Activated T-cell treated with anti-CD3 and anti-CD28 coated beads for 24 hours (primary cell): ENCODE data around the gene RTCB.
"Not testable (repeated sequence)": the region's sequence is repeated elsewhere in the genome, so short reads cannot be mapped to it uniquely, and the experiment has no call there.

Experiments
- DNase-seq: peaks from one replicate; pipeline ENCODE4 v3.0.0-alpha.2; 2020; ENCODE audit warnings: low read depth

Gene RTCB

DNA sequence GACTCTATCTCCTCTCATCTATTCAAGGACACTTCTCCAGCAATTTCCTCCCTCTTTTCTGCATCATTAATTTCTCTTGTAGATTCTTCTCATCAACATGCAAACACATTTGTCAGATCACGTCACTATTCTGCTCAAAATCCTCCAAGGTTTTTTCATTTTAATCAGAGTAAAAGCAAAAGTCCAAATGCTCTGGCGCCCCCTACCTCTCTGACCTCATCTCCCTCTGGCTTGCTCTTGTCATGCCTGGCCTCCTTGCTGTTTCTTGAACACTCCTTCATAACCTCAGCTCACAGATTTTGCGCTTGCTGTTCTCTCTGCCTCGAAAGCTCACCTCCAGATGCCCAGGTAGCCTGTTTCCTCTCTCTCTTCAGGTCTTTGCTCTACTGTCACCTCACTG lies 22.4 kb downstream of the RTCB start:
- no peak for DNase-seq

GRCh38 chr22:32385681-32386080 lies 26.4 kb downstream of the RTCB start:
- no peak for DNase-seq

DNA sequence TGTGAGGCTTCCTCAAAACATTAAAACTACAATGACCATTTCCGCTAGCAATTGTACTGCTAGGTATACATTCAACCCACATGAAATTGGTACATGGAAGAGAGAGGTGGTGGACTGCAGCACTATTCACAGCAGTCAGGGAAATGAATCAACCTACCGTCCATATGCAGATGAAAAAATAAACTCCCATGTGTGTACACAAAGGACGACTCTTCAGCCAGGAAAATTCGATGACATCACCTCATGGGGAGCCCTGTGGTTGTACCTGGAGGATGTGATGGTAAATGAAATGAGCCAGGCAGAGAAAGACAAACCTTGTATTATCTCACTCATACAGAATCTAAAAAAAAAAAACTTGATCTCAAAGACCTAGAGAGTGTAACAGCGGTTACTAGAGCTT lies 31.1 kb downstream of the RTCB start:
- DNase-seq = no peak

DNA sequence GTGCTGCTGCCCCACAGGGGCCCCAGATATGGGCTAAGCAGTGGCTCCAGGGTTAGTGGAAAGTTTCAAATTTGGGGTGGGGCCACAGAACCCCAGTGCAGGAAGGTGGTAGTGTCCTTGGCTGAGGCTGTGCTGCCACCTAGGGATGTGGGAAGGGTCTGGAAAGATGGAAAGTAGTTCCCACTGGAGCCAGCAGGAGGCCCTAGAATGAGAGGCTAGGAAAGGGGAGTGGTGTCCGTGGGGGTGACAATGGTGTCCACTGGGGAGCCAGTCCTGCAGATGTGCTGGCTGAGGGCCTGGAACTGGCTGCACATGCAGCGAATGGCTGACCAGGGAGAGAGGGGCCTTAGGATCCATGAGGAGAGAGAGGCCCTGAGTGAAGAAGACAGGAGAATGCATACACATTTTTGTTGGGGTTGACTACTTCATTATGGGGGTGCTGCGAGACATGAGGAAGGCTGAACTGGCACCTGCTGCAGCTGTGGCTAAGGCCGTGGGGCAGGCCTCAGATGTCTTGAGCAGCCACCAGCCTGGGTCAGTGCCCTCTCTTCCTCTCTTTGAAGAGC lies 33.3 kb downstream of the RTCB start:
- no peak for DNase-seq

DNA sequence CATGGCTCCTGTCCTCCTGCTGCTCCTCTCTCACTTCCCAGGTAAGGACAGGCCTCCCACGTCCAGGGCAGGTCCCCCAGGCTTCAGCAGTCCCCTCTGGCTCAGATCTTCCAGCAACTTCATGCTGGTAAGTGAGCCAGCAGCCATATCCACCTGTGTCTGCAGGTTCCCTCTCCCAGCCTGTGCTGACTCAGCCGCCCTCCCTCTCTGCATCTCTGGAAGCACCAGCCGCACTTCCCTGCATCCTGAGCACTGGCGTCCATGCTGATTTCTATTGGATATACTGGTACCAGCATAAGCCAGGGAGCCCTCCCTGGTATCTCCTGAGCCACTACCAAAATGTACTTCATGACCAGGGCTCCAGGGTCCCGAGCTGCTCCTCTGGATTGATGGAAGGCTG lies 35.4 kb downstream of the RTCB start:
- no peak for DNase-seq

DNA sequence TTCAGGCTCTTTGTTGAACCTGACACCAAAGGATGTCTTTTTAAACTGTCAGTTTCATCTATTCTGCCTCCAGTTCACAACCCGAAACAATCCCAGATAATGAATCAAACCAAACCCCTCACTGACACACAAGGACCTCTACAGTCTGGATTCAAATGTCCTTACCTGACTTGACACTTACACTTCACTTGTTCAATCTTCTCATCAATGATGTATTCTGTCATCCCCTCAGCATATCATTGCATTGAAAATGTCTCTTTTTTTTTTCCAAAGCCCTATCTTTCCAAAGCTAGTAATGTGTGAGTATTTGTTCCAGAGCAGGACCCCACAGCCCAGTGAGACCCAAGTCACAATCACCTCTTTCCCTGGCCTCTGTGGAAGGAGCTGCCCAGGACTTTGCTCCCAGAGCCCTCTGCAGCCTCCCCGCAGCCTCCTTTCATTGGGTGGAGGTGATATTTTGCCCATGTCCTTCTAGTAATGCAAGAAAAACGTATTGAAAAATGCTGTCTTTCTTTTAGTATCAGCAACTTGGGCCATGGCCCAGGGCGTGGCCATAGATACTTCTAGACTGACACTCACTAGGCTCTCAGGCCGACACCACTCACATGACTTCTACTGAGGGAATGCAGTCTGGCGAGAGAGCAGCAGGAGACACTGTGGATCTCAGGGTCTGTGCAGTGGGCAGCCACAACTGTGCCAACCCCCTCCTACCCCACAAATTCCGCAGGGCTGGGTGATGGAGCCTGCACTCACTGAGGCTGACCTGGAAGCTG lies 36.2 kb downstream of the RTCB start:
- DNase-seq = no peak

- DNase-seq = no peak
Measured at GRCh38 chr22:32364210-32364609, 47.8 kb downstream of the RTCB start.

DNA sequence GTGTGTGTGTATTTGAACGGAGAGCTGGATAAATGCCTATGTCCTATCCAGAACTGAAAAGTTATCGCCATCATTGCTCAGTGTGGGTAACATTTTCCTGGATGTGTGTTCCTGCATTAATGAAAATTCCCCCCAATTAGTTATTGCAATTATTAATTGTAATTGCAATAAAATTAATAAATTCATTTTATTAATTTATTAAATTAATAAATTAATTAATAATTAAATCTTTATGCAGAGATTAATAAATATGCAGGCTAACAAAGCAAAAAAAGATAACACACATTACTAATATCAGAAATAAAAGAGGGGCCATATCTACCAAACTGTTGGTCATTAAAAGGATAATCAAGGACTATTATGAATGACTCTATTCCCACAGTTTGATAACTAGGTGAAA lies 50.8 kb downstream of the RTCB start:
- DNase-seq = no peak

GRCh38 chr22:32360096-32360495 lies 52.0 kb downstream of the RTCB start:
- not testable (repeated sequence) for DNase-seq

DNA sequence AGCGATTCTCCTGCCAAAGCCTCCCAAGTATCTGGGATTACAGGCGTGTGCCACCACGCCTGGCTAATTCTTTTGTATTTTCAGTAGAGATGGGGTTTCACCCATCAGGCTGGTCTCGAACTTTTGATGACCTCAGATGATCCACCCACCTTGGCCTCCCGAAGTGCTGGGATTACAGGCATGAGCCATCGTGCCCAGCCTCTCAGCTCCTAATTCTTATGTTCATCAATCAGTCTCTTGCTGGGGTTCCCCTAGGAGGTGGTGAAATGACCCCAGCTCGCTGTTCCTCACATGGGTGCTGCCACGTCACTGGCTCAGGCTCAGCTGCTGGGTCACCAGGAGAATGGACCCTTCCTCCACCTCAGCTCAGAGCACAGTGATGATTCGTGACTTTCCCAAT lies 54.5 kb downstream of the RTCB start, which contains the start of gene RFPL3:
RFPL3 (plus strand) TSS at position 301 of the 400 bp plus-strand sequence. CDS start 205 bp downstream, outside the sequence.
- not testable (repeated sequence) for DNase-seq

GRCh38 chr22:32355760-32356159 lies 56.3 kb downstream of the RTCB start:
- no peak for DNase-seq

GRCh38 chr22:32354360-32355351 lies 57.4 kb downstream of the RTCB start:
- no peak for DNase-seq

DNA sequence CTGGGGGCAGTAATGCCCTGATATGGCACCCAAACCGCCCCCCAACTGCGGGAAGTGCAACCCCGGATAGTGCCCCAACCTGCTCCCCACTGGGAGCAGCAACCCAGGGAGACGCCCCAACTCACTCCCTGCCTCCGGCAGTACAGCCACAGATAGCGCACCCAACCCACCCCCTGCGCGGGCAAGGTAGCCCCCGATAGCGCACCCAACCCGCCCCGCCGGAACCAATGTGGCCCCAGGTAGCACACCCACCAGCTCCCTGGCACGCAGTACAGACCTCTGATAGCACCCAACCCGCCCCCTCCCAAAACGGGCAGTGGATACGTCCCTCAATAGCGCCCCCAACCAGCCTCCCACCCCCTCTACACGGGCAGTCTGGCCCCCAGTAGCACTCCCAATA lies 58.2 kb downstream of the RTCB start:
- no peak for DNase-seq

DNA sequence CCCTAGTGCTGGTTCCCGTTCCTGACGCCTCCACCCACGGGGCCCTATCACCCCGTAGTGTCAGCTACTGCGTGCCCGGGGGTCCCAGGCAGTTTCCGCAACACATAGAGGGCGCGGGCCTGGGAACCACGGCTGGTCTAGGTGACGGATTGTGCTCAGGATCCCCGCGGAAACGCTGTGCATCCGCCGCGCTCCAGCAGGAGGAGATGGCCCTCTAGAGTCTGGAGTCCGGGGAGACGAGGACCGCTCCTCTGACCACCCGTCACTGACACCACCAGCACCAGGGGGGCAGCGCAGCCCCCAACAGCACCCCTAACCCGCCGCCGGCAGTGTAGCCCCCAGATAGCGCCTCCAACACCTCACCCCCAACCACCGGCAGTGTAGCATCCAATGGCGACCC lies 58.8 kb downstream of the RTCB start:
- DNase-seq = no peak

DNA sequence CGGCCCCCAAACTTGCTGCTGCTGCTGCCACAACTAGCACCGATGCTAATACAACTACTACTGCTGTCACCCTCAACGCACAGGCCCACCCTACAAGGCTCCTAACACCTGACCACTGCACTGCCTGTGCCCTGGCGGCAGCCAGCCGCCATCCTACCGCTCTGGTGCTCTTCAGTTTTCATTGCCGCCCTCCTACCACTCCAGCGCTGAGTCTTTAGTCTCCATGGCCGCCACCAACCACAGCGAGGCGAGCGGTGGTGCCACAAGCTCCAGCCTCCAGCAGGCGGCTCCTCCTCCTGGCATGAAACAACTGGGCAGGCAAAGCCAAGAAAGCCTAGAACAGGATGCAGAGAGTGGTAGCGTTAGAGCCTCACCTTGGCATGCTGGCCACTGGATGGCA lies 59.4 kb downstream of the RTCB start:
- DNase-seq = no peak

DNA sequence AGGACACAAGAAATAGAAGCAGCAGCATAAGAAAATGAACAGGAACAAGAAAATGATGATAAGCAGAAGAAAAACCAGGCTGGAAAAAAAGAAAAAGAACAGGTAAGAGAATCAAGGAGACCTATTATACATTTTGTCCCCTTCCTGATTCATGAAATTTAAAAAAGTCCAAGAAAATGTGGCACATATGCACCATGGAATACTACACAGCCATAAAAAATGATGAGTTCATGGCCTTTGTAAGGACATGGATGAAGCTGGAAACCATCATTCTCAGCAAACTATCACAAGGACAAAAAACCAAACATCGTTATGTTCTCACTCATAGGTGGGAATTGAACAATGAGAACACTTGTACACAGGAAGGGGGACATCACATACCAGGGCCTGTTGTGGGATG lies 60.2 kb downstream of the RTCB start:
- DNase-seq = not testable (repeated sequence)

- DNase-seq = no peak
Measured at GRCh38 chr22:32348031-32348611, 63.9 kb downstream of the RTCB start.

GRCh38 chr22:32343941-32344340 lies 68.1 kb downstream of the RTCB start:
- DNase-seq = no peak

GRCh38 chr22:32342977-32343376 lies 69.1 kb downstream of the RTCB start:
- DNase-seq = no peak

DNA sequence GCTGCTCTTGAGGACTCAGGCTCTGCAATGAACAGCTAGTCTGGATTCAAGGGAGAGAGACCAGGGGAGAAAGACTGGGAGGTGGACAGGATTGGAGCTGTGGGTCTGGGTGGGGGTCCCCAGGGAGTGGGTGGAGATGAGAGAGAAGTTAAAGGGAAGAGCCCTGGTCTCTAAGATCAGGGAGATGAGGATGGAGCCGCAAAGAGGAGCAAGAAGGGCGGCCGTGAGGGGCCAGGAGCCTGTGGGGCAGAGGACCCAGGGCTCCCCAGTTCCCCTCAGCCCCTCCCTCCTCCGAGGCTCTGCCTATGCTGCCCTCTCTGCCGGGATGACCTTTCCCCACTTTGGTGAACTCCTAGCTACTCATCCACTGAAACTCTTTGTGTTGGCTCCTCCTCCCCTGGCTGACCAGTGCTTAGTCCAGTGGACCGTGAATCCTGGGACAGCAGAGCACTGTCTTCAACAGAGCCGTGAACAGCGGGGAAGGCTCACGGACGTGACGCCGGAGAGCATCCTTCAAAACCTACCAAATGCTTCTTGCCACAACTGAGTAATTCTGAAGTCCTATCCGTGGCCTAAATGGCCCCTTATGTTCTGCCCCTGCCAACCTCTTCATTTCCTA lies 70.8 kb downstream of the RTCB start:
- no peak for DNase-seq

- no peak for DNase-seq
Measured at GRCh38 chr22:32340411-32340810, 71.6 kb downstream of the RTCB start.
